HK-2 (cell line): ENCODE data around the gene ELF2.
"Not testable (repeated sequence)": the region's sequence is repeated elsewhere in the genome, so short reads cannot be mapped to it uniquely, and the experiment has no call there.

Source experiments
- DNase-seq: peaks from one replicate; pipeline ENCODE4 v3.0.0-alpha.2; 2018; ENCODE audit not compliant: unreplicated experiment

The ELF2 gene

GRCh38 chr4:139021071-139021470 lies 155.9 kb downstream of the ELF2 start:
- DNase-seq, result not testable (repeated sequence)

GRCh38 chr4:139020384-139020783 lies 156.6 kb downstream of the ELF2 start:
- DNase-seq, result no peak

- DNase-seq, result no peak
Measured at GRCh38 chr4:139018971-139019758, 157.9 kb downstream of the ELF2 start.

GRCh38 chr4:139018501-139018900 lies 158.5 kb downstream of the ELF2 start:
- DNase-seq, result no peak

GRCh38 chr4:139017861-139018260 lies 159.2 kb downstream of the ELF2 start:
- DNase-seq, result no peak

GRCh38 chr4:139015948-139016471 lies 161.0 kb downstream of the ELF2 start:
- peak; percentile 46 for DNase-seq

- peak; percentile 91 for DNase-seq
Measured at GRCh38 chr4:139015269-139015947, 161.6 kb downstream of the ELF2 start, which contains the start of gene NOCT. Gene NOCT, plus strand, starts transcription at chr4:139015781. Its CDS starts 201 bp downstream, at chr4:139015982.

- DNase-seq, result peak; percentile 53
Measured at GRCh38 chr4:139014371-139015268, 162.4 kb downstream of the ELF2 start.

GRCh38 chr4:139011225-139011950 lies 165.6 kb downstream of the ELF2 start:
- no peak for DNase-seq

- no peak for DNase-seq
Measured at GRCh38 chr4:139009702-139010101, 167.3 kb downstream of the ELF2 start.

GRCh38 chr4:139008278-139008677 lies 168.7 kb downstream of the ELF2 start:
- not testable (repeated sequence) for DNase-seq

GRCh38 chr4:139007640-139008039 lies 169.4 kb downstream of the ELF2 start:
- no peak for DNase-seq
